Keratinocyte (primary cell): ENCODE results near the gene TGM4. TPM values are rescaled to one million over a fixed set of nuclear protein-coding genes. Genes with fewer than 3 reads are reported as not detected.

Source experiments
- DNase-seq: peaks from one replicate; pipeline ENCODE4 v3.0.0-alpha.2; 2011; ENCODE audit warnings: low read depth, missing footprints, low spot score
- FAIRE-seq: peaks from 2 replicates; lab custom pipeline; 2011; peaks lifted over from hg19 to GRCh38; lab: Jason Lieb, UNC
- H2AFZ ChIP-seq: 2 replicates; pipeline ENCODE4 v1.6.0; 2012; ENCODE audit warnings: low read length, control low read depth, inconsistent platforms; ENCODE audit not compliant: control insufficient read depth
- H3K27ac ChIP-seq: 2 replicates; pipeline ENCODE4 v1.5.1; 2011; ENCODE audit warnings: low read length; ENCODE audit not compliant: control insufficient read depth, insufficient read depth
- H3K27me3 ChIP-seq: 3 replicates; pipeline ENCODE4 v1.6.0; 2011; ENCODE audit warnings: low read length; ENCODE audit not compliant: control insufficient read depth, insufficient read depth; ENCODE audit errors: extremely low read depth
- H3K36me3 ChIP-seq, 2 experiments: 2 replicates in 1 of 2; 3 replicates in 1 of 2; pipeline ENCODE4 v1.5.1; 2011; ENCODE audit warnings: low read length in 2 of 2, mild to moderate bottlenecking in 1 of 2; ENCODE audit not compliant: control insufficient read depth in 2 of 2, insufficient read depth in 2 of 2; ENCODE audit errors: extremely low read depth in 1 of 2
- H3K4me1 ChIP-seq: 3 replicates; pipeline ENCODE4 v1.5.1; 2011; ENCODE audit warnings: low read length; ENCODE audit not compliant: control insufficient read depth, insufficient read depth; ENCODE audit errors: extremely low read depth
- H3K4me2 ChIP-seq: 3 replicates; pipeline ENCODE4 v1.6.0; 2011; ENCODE audit warnings: low read depth, low read length; ENCODE audit not compliant: control insufficient read depth, insufficient read depth; ENCODE audit errors: extremely low read depth
- H3K4me3 ChIP-seq, 3 experiments: fragments of 200-600 bp in 1 of 3; sonication (generic) in 1 of 3; 2 replicates in 2 of 3; 3 replicates in 1 of 3; pipeline ENCODE4 v1.5.1; 2011 to 2016; ENCODE audit warnings: low read length in 3 of 3, mild to moderate bottlenecking in 3 of 3, control low read depth in 2 of 3, inconsistent platforms in 1 of 3, low read depth in 1 of 3, mixed read lengths in 1 of 3, mixed run types in 1 of 3, moderate library complexity in 1 of 3; ENCODE audit not compliant: control insufficient read depth in 2 of 3, insufficient read depth in 2 of 3; ENCODE audit errors: extremely low read depth in 1 of 3
- H3K79me2 ChIP-seq: 2 replicates; pipeline ENCODE4 v1.6.0; 2012; ENCODE audit warnings: low read length; ENCODE audit not compliant: control insufficient read depth, insufficient read depth
- H3K9ac ChIP-seq: 3 replicates; pipeline ENCODE4 v1.6.0; 2011; ENCODE audit warnings: low read length; ENCODE audit not compliant: control insufficient read depth, insufficient read depth; ENCODE audit errors: extremely low read depth
- H3K9me1 ChIP-seq: 3 replicates; pipeline ENCODE4 v1.6.0; 2011; ENCODE audit warnings: low read length; ENCODE audit not compliant: control insufficient read depth, insufficient read depth; ENCODE audit errors: extremely low read depth
- H3K9me3 ChIP-seq: 2 replicates; pipeline ENCODE4 v1.5.1; 2012; ENCODE audit warnings: low read depth, low read length; ENCODE audit not compliant: control insufficient read depth
- H4K20me1 ChIP-seq: 3 replicates; pipeline ENCODE4 v1.6.0; 2011; ENCODE audit warnings: low read length; ENCODE audit not compliant: control insufficient read depth, insufficient read depth; ENCODE audit errors: extremely low read depth
- EZH2 ChIP-seq: IDR thresholded peaks from one replicate; pipeline ENCODE4 v1.6.1; 2012; ENCODE audit warnings: inconsistent platforms, mild to moderate bottlenecking, low read length, moderate library complexity
- dilution Hi-C: fragments of 300-500 bp; cut with MboI; formaldehyde crosslinking; loops from one replicate; pipeline ENCODE4 v1.7.0; 2020; ENCODE audit warnings: low sequenced_read_pairs; ENCODE audit not compliant: extremely low pct_ligation_motif_present
- polyA plus RNA-seq, 5 experiments: library from polyadenylated mRNA; depleted of rRNA in 3 of 5; stranded (reverse) in 3 of 5; stranded (forward) in 1 of 5; unstranded in 1 of 5; fragments of >200 nt; gene quantifications; 1 replicate in 1 of 5; 2 replicates in 3 of 5; 3 replicates in 1 of 5; pipeline versions ENCODE4 v1.2.1 to v1.2.3, GENCODE V29; 2011 to 2012; ENCODE audit warnings: missing spikeins in 2 of 5, low read depth in 1 of 5, low replicate concordance in 1 of 5
- TF ChIP-seq, protein P1 (sequence below), 3 experiments: IDR thresholded peaks in 1 of 3; conservative IDR thresholded peaks in 1 of 3; optimal IDR thresholded peaks in 1 of 3; 2 replicates in 2 of 3; 3 replicates in 1 of 3; pipeline versions ENCODE3 to v1.5.1; 2011; ENCODE audit warnings: low read length in 3 of 3, mild to moderate bottlenecking in 3 of 3, moderate library complexity in 2 of 3, control low read depth in 1 of 3, inconsistent platforms in 1 of 3; ENCODE audit not compliant: insufficient read depth in 2 of 3; ENCODE audit errors: extremely low read depth in 1 of 3

TGM4 gene
- polyA plus RNA-seq, 1 donor (not counting 4 experiments of a cell fraction or from before 2014, with no cell fraction given): 1.3 TPM

DNA sequence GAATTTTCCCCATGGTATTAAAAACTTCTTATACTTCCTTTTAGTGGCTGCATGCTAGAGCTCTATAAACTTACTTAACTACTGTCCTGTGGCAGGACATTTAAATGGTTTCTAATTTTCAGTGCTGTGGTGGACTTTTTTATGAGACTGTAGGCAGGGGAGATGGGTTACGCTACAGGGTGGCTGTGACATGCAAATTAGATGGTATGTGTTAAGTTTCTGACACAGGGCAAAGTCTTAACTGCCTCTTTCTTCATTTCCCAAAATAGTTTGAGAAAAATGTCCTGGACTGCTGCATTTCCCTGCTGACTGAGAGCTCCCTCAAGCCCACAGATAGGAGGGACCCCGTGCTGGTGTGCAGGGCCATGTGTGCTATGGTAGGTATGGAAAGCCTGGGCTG, 22.0 kb downstream of the TGM4 start:
- TF ChIP-seq, protein P1, sequence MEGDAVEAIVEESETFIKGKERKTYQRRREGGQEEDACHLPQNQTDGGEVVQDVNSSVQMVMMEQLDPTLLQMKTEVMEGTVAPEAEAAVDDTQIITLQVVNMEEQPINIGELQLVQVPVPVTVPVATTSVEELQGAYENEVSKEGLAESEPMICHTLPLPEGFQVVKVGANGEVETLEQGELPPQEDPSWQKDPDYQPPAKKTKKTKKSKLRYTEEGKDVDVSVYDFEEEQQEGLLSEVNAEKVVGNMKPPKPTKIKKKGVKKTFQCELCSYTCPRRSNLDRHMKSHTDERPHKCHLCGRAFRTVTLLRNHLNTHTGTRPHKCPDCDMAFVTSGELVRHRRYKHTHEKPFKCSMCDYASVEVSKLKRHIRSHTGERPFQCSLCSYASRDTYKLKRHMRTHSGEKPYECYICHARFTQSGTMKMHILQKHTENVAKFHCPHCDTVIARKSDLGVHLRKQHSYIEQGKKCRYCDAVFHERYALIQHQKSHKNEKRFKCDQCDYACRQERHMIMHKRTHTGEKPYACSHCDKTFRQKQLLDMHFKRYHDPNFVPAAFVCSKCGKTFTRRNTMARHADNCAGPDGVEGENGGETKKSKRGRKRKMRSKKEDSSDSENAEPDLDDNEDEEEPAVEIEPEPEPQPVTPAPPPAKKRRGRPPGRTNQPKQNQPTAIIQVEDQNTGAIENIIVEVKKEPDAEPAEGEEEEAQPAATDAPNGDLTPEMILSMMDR (optimal IDR thresholded peaks at IDR 0.05 in 1 of 3, IDR thresholded peaks at IDR 0.05 in 1 of 3, conservative IDR thresholded peaks at IDR 0.05 in 1 of 3; ENCODE audit: extremely low read depth in 1 of 3, insufficient read depth in 2 of 3, low read length in 3 of 3): no peak
- TF ChIP-seq EZH2: no peak
- H3K27ac ChIP-seq: no peak overlapping the region
- H3K9me3 ChIP-seq: no peaks in the 10 kb centered on the region
- no peak overlapping the region for H2AFZ ChIP-seq
- dilution Hi-C loops: no loop called here
- FAIRE-seq: no peak
- no peaks in the 10 kb centered on the region for H3K27me3 ChIP-seq
- H3K79me2 ChIP-seq: no peaks in the 10 kb centered on the region
- peaks cover 24% of the 10 kb centered on the region for H3K4me1 ChIP-seq
- no peak overlapping the region for H3K4me3 ChIP-seq
- DNase-seq: no peak
- H3K4me2 ChIP-seq: no peak overlapping the region
- H4K20me1 ChIP-seq: no peaks in the 10 kb centered on the region
- no peak overlapping the region for H3K9ac ChIP-seq
- no peaks in the 10 kb centered on the region for H3K9me1 ChIP-seq
- no peaks in the 10 kb centered on the region for H3K36me3 ChIP-seq

DNA sequence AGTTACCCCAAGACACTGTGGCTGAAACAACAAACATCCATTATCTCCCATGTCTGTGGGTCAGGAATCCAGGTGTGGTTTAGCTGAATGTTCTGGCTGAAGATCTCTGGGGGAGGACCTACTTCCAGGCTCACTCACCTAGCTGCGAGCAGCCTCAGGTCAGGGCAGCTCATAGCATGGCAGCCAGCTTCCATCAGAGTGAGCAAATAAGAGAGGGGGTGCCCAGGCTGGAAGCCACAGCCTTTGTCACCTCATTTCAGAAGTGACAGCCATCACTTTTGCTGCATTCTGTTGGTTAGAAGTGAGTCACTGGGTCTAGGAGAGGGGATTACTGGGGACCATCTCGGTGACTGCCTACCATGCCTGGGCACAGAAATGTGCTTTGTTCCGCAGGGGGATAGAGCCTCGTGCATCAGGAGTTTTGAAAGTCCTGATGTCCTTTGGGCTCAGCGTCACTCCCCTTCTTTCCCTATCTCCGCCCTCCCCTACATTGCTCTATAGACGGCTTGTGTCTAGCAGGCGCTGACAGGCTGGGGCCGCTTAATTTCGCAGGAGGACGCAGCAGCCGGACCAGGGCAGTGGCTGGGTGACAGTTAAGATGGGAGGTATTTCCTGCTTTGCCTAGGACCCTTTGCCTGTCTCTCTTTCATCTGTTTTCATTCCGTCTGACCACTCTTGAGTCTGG, 25.4 kb downstream of the TGM4 start:
- no peaks in the 10 kb centered on the region for H3K27me3 ChIP-seq
- no peak overlapping the region for H3K27ac ChIP-seq
- H3K9me1 ChIP-seq: no peaks in the 10 kb centered on the region
- H3K4me1 ChIP-seq: peaks cover 10% of the 10 kb centered on the region
- no peak overlapping the region for H3K4me3 ChIP-seq
- dilution Hi-C loops: no loop called here
- FAIRE-seq: no peak
- DNase-seq: no peak
- no peaks in the 10 kb centered on the region for H3K79me2 ChIP-seq
- H2AFZ ChIP-seq: peak overlapping the region; percentile 74
- H3K36me3 ChIP-seq: no peaks in the 10 kb centered on the region
- H4K20me1 ChIP-seq: no peaks in the 10 kb centered on the region
- H3K9me3 ChIP-seq: no peaks in the 10 kb centered on the region
- TF ChIP-seq, protein P1 (optimal IDR thresholded peaks at IDR 0.05 in 1 of 3, IDR thresholded peaks at IDR 0.05 in 1 of 3, conservative IDR thresholded peaks at IDR 0.05 in 1 of 3; ENCODE audit: extremely low read depth in 1 of 3, insufficient read depth in 2 of 3, low read length in 3 of 3): no peak
- TF ChIP-seq EZH2: no peak
- H3K9ac ChIP-seq: peak overlapping the region; percentile 22
- H3K4me2 ChIP-seq: peak overlapping the region; percentile 41
